Ovary (tissue), 9 donors: ENCODE results near the gene ANKS1B. TPM values are rescaled to one million over a fixed set of nuclear protein-coding genes. Genes with fewer than 3 reads are reported as not detected.

ENCODE experiments used
- DNase-seq, 5 donors: peaks; one replicate each; pipeline ENCODE4 v3.0.0-alpha.2; 2019 to 2020
- H3K27ac ChIP-seq, 2 donors: fragments of 200-600 bp; one replicate each; pipeline versions ENCODE4 v1.5.1 to v1.8.0; 2019 to 2022
- H3K27me3 ChIP-seq: fragments of 200-600 bp; one replicate; pipeline ENCODE4 v1.8.0; 2022
- H3K36me3 ChIP-seq: fragments of 200-600 bp; sonication (generic); one replicate; pipeline ENCODE4 v1.5.1; 2019
- H3K4me1 ChIP-seq: one replicate; pipeline ENCODE4 v1.8.1; 2013; ENCODE audit warnings: mild to moderate bottlenecking, moderate library complexity; ENCODE audit not compliant: insufficient read depth
- H3K4me3 ChIP-seq: fragments of 200-600 bp; sonication (generic); one replicate; pipeline ENCODE4 v1.5.1; 2017
- H3K9me3 ChIP-seq, 2 donors: fragments of 200-600 bp in 1 of 2; sonication (generic) in 1 of 2; one replicate each; pipeline versions ENCODE4 v1.5.1 to v1.8.1; 2013 to 2019; ENCODE audit warnings: mild to moderate bottlenecking in 1 of 2, moderate library complexity in 1 of 2
- EP300 ChIP-seq: sonication (generic); formaldehyde crosslinking; IDR thresholded peaks from one replicate; pipeline ENCODE4 v1.6.1; 2017; ENCODE audit warnings: antibody characterized with exemption
- POLR2A ChIP-seq: fragments of 450-650 bp; IDR thresholded peaks from one replicate; pipeline ENCODE4 v1.6.1; 2017; ENCODE audit warnings: antibody characterized with exemption, mild to moderate bottlenecking, moderate library complexity
- WGBS, 3 donors: extraction: QIAGEN DNeasy Blood & Tissue Kit in 1 of 3; methylation state at CpG; one replicate each; pipeline versions ENCODE4 v1.1.5 to v1.1.7; 2013 to 2017; 5-methylcytosine and 5-hydroxymethylcytosine counted together
- intact Hi-C, 4 donors: fragments of 100-400 bp; cut with DNase I; formaldehyde crosslinking; loops; one replicate each; pipeline versions ENCODE4 v1.11.0 to v1.15.1; 2022 to 2023
- polyA plus RNA-seq, 2 donors: library from polyadenylated mRNA; stranded (reverse); fragments of 200-250 nt in 1 of 2; fragments of 350-450 nt in 1 of 2; fragmentation: Illumina TruSeq in 1 of 2; extraction: RNeasy Lipid Tissue Mini Kit (QIAGEN cat#74804) in 1 of 2; gene quantifications; one replicate each; pipeline ENCODE4 v1.2.3, GENCODE V29; 2013 to 2014
- total RNA-seq, 7 donors: library from RNA; depleted of rRNA in 2 of 7; stranded (reverse); fragments of >200 nt in 2 of 7; fragmentation: NEBNext Ultra II Directional in 3 of 7; extraction: Animal tissue kit (Norgen Biotek cat#: 25700) in 3 of 7; gene quantifications; one replicate each; pipeline versions ENCODE4 v1.1.0 to v1.2.4, GENCODE V29; 2016 to 2023
- TF ChIP-seq, protein P1 (sequence below), 3 donors: fragments of 450-650 bp in 2 of 3; fragments of 200-600 bp in 1 of 3; IDR thresholded peaks; one replicate each; pipeline versions ENCODE4 v1.5.1 to v1.8.0; 2016 to 2022; ENCODE audit warnings: antibody characterized with exemption in 3 of 3, mild to moderate bottlenecking in 1 of 3
- donor health status: DM: no; HTN: no; CAD: no; lungs with moderate emphysema.
- donor health status: DM: no; HTN: no; CAD: no.
- donor health status: Bipolar disorder and iron deficiency.
- donor health status: DM: yes; HTN: yes; CAD: no.
- donor health status: DM: no; HTN: no; CAD: no.
- donor health status: DM: yes; HTN: yes; CAD: no.

The ANKS1B gene
- total and polyA plus RNA-seq, 9 donors, result 0.80 to 34.9 (median 7.7) TPM

DNA sequence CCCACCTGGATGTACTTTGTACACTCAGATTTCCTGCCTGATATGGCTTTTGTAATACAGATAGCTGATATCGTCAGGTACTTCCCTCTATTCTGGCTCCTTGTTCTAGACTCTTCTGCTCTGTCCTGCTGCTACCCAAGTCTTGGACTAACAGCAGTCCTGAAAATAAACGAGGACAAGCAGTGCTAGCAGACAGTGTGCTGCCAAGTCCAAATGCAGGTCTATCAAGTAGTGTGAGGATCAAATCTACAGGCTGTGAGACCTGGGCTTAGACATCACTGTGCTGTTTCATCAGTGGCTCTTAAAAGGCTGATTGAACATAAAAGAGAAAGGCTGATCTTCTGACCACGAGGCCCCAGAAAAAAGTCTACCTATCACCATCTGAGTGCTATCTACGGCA lies 921.6 kb downstream of the ANKS1B start:
- Histone ChIP-seq H3K9me3 (no peaks in the 10 kb centered on the region), H3K27me3 (no peaks in the 10 kb centered on the region), H3K36me3 (no peaks in the 10 kb centered on the region), H3K4me3 (no peak overlapping the region), H3K4me1 (no peaks in the 10 kb centered on the region), H3K27ac (no peak overlapping the region)
- DNase-seq, result no peak
- TF ChIP-seq EP300, result no peak
- no peak for TF ChIP-seq POLR2A
- TF ChIP-seq, protein P1, sequence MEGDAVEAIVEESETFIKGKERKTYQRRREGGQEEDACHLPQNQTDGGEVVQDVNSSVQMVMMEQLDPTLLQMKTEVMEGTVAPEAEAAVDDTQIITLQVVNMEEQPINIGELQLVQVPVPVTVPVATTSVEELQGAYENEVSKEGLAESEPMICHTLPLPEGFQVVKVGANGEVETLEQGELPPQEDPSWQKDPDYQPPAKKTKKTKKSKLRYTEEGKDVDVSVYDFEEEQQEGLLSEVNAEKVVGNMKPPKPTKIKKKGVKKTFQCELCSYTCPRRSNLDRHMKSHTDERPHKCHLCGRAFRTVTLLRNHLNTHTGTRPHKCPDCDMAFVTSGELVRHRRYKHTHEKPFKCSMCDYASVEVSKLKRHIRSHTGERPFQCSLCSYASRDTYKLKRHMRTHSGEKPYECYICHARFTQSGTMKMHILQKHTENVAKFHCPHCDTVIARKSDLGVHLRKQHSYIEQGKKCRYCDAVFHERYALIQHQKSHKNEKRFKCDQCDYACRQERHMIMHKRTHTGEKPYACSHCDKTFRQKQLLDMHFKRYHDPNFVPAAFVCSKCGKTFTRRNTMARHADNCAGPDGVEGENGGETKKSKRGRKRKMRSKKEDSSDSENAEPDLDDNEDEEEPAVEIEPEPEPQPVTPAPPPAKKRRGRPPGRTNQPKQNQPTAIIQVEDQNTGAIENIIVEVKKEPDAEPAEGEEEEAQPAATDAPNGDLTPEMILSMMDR (IDR thresholded peaks at IDR 0.05), result no peak
- intact Hi-C loops, result no loop called here
- WGBS, 3 donors, result 64 to 76% (median 75%) methylated on average over 4 of the region's 4 CpGs

DNA sequence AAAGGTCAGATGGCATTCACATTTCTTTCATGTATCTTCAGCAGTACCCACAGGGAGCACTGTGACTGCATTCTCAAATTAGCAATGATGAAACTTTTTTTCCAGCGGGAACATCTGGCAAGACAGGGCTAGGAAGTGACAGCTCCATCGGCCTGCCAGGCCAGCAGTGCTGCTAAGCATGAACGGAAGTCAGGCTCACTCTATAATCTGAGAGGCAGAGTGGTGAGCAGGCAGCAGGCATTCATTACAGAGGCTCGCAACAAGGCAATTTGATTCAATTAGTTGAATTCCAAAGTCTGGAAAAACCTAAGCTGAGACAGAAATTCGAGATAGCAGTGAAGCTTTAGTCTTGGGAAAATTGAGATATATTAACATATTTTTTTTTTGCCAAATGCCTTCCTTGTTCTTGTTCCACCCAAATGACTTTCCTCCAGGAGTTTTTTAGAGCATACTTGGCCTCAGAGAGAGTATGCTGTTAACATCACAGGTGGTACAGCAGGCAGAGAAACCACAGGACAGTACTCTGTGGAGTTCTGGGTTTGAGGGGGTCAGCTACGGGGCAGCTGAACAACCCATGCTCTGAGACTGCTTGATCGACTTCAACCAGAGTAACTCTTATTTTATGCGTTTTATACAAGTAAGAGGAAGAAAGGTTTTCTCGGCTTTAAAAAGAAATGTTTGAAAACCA lies 924.8 kb downstream of the ANKS1B start:
- DNase-seq, result no peak
- 38 to 44% (median 38%) methylated on average over 9 of the region's 9 CpGs for WGBS, 3 donors
- TF ChIP-seq EP300 (no peak), POLR2A (no peak)
- TF ChIP-seq, protein P1 (IDR thresholded peaks at IDR 0.05), result no peak

DNA sequence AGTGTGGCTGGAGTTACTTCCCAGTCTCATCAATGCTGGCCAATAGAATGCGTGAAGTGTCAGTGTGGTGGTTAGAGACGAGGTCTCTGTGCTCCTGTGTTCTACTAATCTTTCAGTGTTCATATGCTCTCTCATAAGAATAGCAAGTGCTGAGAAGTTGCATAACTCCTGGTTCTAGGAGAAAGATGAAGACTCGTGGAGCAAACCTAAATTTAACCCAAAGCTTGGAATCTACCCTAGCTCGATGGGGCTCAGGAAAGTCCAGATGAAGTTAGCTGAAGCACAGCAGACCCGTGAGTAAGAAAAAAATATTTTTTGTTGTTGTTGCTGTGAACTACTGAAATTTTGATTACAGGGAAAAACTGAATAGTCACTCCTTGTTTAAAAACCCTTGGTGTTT lies 927.1 kb downstream of the ANKS1B start:
- intact Hi-C loops, result no loop called here
- Histone ChIP-seq H3K27me3 (no peaks in the 10 kb centered on the region), H3K4me1 (no peaks in the 10 kb centered on the region), H3K4me3 (no peak overlapping the region), H3K27ac (no peak overlapping the region), H3K9me3 (no peaks in the 10 kb centered on the region), H3K36me3 (no peaks in the 10 kb centered on the region)
- WGBS, 3 donors, result 67 to 73% (median 70%) methylated on average over 5 of the region's 5 CpGs
- no peak for DNase-seq
- no peak for TF ChIP-seq POLR2A
- TF ChIP-seq, protein P1 (IDR thresholded peaks at IDR 0.05), result no peak
- no peak for TF ChIP-seq EP300

More for the DNA sequence above, 924.8 kb downstream of the ANKS1B start:
- Histone ChIP-seq H3K27ac (no peak overlapping the region), H3K9me3 (no peaks in the 10 kb centered on the region), H3K4me3 (no peak overlapping the region), H3K36me3 (no peaks in the 10 kb centered on the region), H3K4me1 (no peaks in the 10 kb centered on the region), H3K27me3 (no peaks in the 10 kb centered on the region)
- intact Hi-C loops, result no loop called here

DNA sequence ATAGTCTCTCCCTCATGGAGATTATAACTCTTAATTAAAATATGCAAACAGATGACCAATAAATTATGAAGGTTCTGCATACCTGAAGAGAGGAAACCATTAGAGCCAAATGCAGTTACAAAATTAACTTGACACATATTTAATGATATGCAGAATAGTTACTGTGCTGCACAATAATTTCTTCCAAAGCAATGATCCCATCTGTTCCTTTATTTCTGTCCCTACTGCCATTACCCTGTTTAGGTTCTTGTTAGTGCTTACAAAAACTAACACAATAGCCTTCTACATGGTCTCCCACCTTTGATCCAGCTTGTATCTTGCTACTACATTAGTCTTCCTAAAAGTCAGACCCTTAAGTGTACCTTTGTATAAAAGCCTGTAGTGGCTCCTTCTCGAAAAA lies 928.5 kb downstream of the ANKS1B start:
- no peaks in the 10 kb centered on the region for H3K36me3 ChIP-seq
- no peaks in the 10 kb centered on the region for H3K4me1 ChIP-seq
- no peak overlapping the region for H3K27ac ChIP-seq
- TF ChIP-seq, protein P1 (IDR thresholded peaks at IDR 0.05), result no peak
- TF ChIP-seq EP300 (no peak), POLR2A (no peak)
- 66 to 98% (median 74%) methylated on average over 1 of the region's 1 CpG for WGBS, 3 donors
- no peaks in the 10 kb centered on the region for H3K9me3 ChIP-seq
- no peaks in the 10 kb centered on the region for H3K27me3 ChIP-seq
- DNase-seq, result no peak
- H3K4me3 ChIP-seq, result no peak overlapping the region
- intact Hi-C loops, result no loop called here
